GM12878 (cell line): ENCODE results near the gene EEF2K. TPM values are rescaled to one million over a fixed set of nuclear protein-coding genes. Genes with fewer than 3 reads are reported as not detected.
A peak's percentile ranks its signal among the peaks of the same experiment; 100 is the strongest.

ENCODE experiments used
- CBFB ChIP-seq: IDR thresholded peaks from 2 replicates; pipeline ENCODE4 v1.6.1; 2016; ENCODE audit warnings: antibody characterized with exemption, low read depth
- ELK1 ChIP-seq: IDR thresholded peaks from 2 replicates; pipeline ENCODE4 v1.6.1; 2012; ENCODE audit warnings: low read depth, low read length, improper control_type of control experiment
- FOXM1 ChIP-seq: IDR thresholded peaks from 2 replicates; pipeline ENCODE4 v1.6.1; 2012; ENCODE audit warnings: low read depth, mild to moderate bottlenecking, inconsistent platforms, low read length, moderate library complexity
- HSF1 ChIP-seq: fragments of 150-350 bp; IDR thresholded peaks from 2 replicates; pipeline ENCODE4 v1.6.1; 2014; ENCODE audit warnings: mild to moderate bottlenecking, low read depth, low read length
- KAT2A ChIP-seq: conservative IDR thresholded peaks from 2 replicates; pipeline ENCODE4 v1.6.1; 2011; ENCODE audit warnings: low read depth, low read length; ENCODE audit not compliant: control insufficient read depth
- KDM1A ChIP-seq: fragments of 200-600 bp; sonication (generic); IDR thresholded peaks from 2 replicates; pipeline ENCODE4 v1.6.1; 2016; ENCODE audit warnings: borderline replicate concordance
- MEF2B ChIP-seq: fragments of 450-650 bp; IDR thresholded peaks from 2 replicates; pipeline ENCODE4 v1.6.1; 2018; ENCODE audit warnings: mild to moderate bottlenecking, moderate library complexity; ENCODE audit not compliant: partially characterized antibody, poor library complexity, severe bottlenecking
- MLLT1 ChIP-seq: fragments of 450-650 bp; IDR thresholded peaks from 2 replicates; pipeline ENCODE4 v1.6.1; 2016; ENCODE audit warnings: mild to moderate bottlenecking
- NFIC ChIP-seq: IDR thresholded peaks from 2 replicates; pipeline ENCODE4 v1.6.1; 2012; ENCODE audit warnings: low read depth, mild to moderate bottlenecking, inconsistent platforms, low read length, moderate library complexity
- POU2F2 ChIP-seq: IDR thresholded peaks from 3 replicates; pipeline ENCODE4 v1.6.1; 2011; ENCODE audit warnings: low read depth, mild to moderate bottlenecking, low read length, borderline replicate concordance
- RELA ChIP-seq: fragments of 450-650 bp; IDR thresholded peaks from 2 replicates; pipeline ENCODE4 v1.8.0; 2014; ENCODE audit warnings: borderline replicate concordance; ENCODE audit not compliant: partially characterized antibody
- RELB ChIP-seq: fragments of 450-650 bp; IDR thresholded peaks from 2 replicates; pipeline ENCODE4 v1.6.1; 2017; ENCODE audit warnings: low read depth, mild to moderate bottlenecking, moderate library complexity
- RUNX3 ChIP-seq: IDR thresholded peaks from 2 replicates; pipeline ENCODE4 v1.6.1; 2012; ENCODE audit warnings: low read length, inconsistent platforms
- SKIL ChIP-seq: fragments of 450-650 bp; IDR thresholded peaks from 2 replicates; pipeline ENCODE4 v1.6.1; 2017; ENCODE audit warnings: mild to moderate bottlenecking, low read depth, inconsistent platforms; ENCODE audit not compliant: poor library complexity, severe bottlenecking
- SPI1 ChIP-seq: IDR thresholded peaks from 2 replicates; pipeline ENCODE4 v1.6.1; 2011; ENCODE audit warnings: low read depth, mild to moderate bottlenecking, low read length, moderate library complexity, borderline replicate concordance; ENCODE audit not compliant: insufficient read depth
- SREBF2 ChIP-seq: IDR thresholded peaks from 2 replicates; pipeline ENCODE4 v1.6.1; 2012; ENCODE audit warnings: mild to moderate bottlenecking, low read length
- SUPT20H ChIP-seq: IDR thresholded peaks from 2 replicates; pipeline ENCODE4 v1.6.1; 2011; ENCODE audit warnings: low read depth, mild to moderate bottlenecking, low read length, moderate library complexity, borderline replicate concordance; ENCODE audit not compliant: control insufficient read depth
- TARDBP ChIP-seq: IDR thresholded peaks from 2 replicates; pipeline ENCODE4 v1.6.1; 2016; ENCODE audit warnings: borderline replicate concordance
- ZNF207 ChIP-seq: fragments of 450-650 bp; IDR thresholded peaks from 2 replicates; pipeline ENCODE4 v1.6.1; 2014; ENCODE audit warnings: antibody characterized with exemption, mild to moderate bottlenecking, borderline replicate concordance
- ZNF217 ChIP-seq: fragments of 450-650 bp; IDR thresholded peaks from 2 replicates; pipeline ENCODE4 v1.6.1; 2017; ENCODE audit warnings: antibody characterized with exemption, mild to moderate bottlenecking
- polyA plus RNA-seq, 11 experiments: library from polyadenylated mRNA; depleted of rRNA in 4 of 11; unstranded in 6 of 11; stranded (reverse) in 5 of 11; fragments of >200 nt; fragmentation: Nextera tagmentation in 4 of 11; fragmentation: Illumina TruSeq in 1 of 11; extraction: Ambion mirVana in 4 of 11; extraction: Trizol in 1 of 11; gene quantifications; 1 replicate in 1 of 11; 2 replicates in 10 of 11; pipeline versions ENCODE4 v1.2.1 to v1.2.3, GENCODE V29; 2011 to 2016; ENCODE audit warnings: inconsistent platforms in 2 of 11, missing spikeins in 2 of 11, low read depth in 1 of 11
- total RNA-seq, 4 experiments: library from RNA; depleted of rRNA in 3 of 4; stranded (reverse); fragments of >200 nt in 3 of 4; fragmentation: Illumina TruSeq in 1 of 4; extraction: Trizol in 1 of 4; gene quantifications; 2 replicates each; pipeline versions ENCODE4 v1.2.1 to v1.2.3, GENCODE V29; 2013 to 2021

EEF2K gene
- total and polyA plus RNA-seq, 10 of the 15 experiments (the other 5 are each of a cell fraction or from before 2014, with no cell fraction given), result 2.0 to 29.6 (median 12.2) TPM

GRCh38 chr16:22195695-22196558 is 10.2 kb upstream of the EEF2K start (continued):
- no peak; the same call in 1 of the 2 replicates for TF ChIP-seq RELB
- peak; percentile 92 for TF ChIP-seq SKIL
- TF ChIP-seq SPI1, result no peak
- TF ChIP-seq SREBF2, result peak; percentile 100
- no peak for TF ChIP-seq MLLT1
- no peak for TF ChIP-seq FOXM1
- peak; percentile 57 for TF ChIP-seq RELA
- peak; percentile 37; the same call in 1 of the 2 replicates for TF ChIP-seq ZNF207
- no peak for TF ChIP-seq SUPT20H
- TF ChIP-seq KDM1A, result no peak
- peak; percentile 100 for TF ChIP-seq TARDBP
- 0 out of 2 replicates have a peak, but pooled peaks have one; percentile 74 for TF ChIP-seq CBFB
- TF ChIP-seq NFIC, result no peak
- no peak for TF ChIP-seq MEF2B
- 0 out of 2 replicates have a peak, but pooled peaks have one; percentile 35 for TF ChIP-seq ELK1
- no peak for TF ChIP-seq KAT2A
- peak; percentile 58; the same call in 2 of the 3 replicates for TF ChIP-seq POU2F2
- TF ChIP-seq ZNF217, result peak; percentile 49; the same call in 1 of the 2 replicates
- no peak for TF ChIP-seq RUNX3
- no peak for TF ChIP-seq HSF1
